HepG2 (cell line): ENCODE measurements around the gene THRB. TPM values are rescaled to one million over a fixed set of nuclear protein-coding genes. Genes with fewer than 3 reads are reported as not detected.

ENCODE experiments used
- ATAC-seq: fragments of 200-7000 bp; cut with Tn5 transposase; 3 replicates; pipeline ENCODE4 v1.9.1; 2020; ENCODE audit warnings: mild to moderate bottlenecking, moderate library complexity
- BruUV-seq: library from RNA; stranded (reverse); fragments of 400-500 nt; replicated peaks from 2 replicates; lab custom pipeline; 2021; lab: Mats Ljungman, UMichigan
- CTCF ChIA-PET: fragments of 300-600 bp; formaldehyde crosslinking; extraction: SDS; loops from one replicate; lab custom pipeline; 2021; ENCODE audit warnings: low total read pairs, inconsistent platforms, low intra/inter-chr PET ratio; lab: Yijun Ruan, JAX
- POLR2A ChIA-PET: fragments of 350-600 bp; sonication (Branson Sonifier 250); formaldehyde crosslinking; loops from one replicate; lab custom pipeline; 2020; ENCODE audit warnings: antibody characterized with exemption, inconsistent platforms; lab: Yijun Ruan, JAX
- DNase-seq: peaks from one replicate; pipeline ENCODE4 v3.0.0-alpha.2; 2015; ENCODE audit warnings: low spot score
- FAIRE-seq: peaks from 3 replicates; lab custom pipeline; 2011; peaks lifted over from hg19 to GRCh38; lab: Jason Lieb, UNC
- H2AFZ ChIP-seq: one replicate; pipeline ENCODE4 v1.6.1; 2011; ENCODE audit warnings: low read length, inconsistent platforms
- H3K27ac ChIP-seq: fragments of 300-600 bp; 3 replicates; pipeline ENCODE4 v1.8.0; 2011; ENCODE audit warnings: mixed run types, mild to moderate bottlenecking, mixed read lengths, low read length, inconsistent platforms; ENCODE audit not compliant: insufficient read depth; ENCODE audit errors: extremely low read length
- H3K27me3 ChIP-seq, 2 experiments: fragments of 200-600 bp in 1 of 2; 2 replicates in 1 of 2; 3 replicates in 1 of 2; pipeline versions ENCODE4 v1.6.0 to v1.8.0; 2011; ENCODE audit warnings: low read length in 2 of 2, mild to moderate bottlenecking in 2 of 2, moderate library complexity in 2 of 2, inconsistent platforms in 1 of 2; ENCODE audit not compliant: insufficient read depth in 2 of 2, control insufficient read depth in 1 of 2
- H3K36me3 ChIP-seq, 2 experiments: fragments of 200-600 bp in 1 of 2; replicated peaks in 1 of 2; 2 replicates in 1 of 2; 3 replicates in 1 of 2; pipeline versions ENCODE4 v1.5.1 to v1.8.0; 2011; ENCODE audit warnings: low read length in 2 of 2, inconsistent platforms in 1 of 2; ENCODE audit not compliant: insufficient read depth in 2 of 2, control insufficient read depth in 1 of 2
- H3K4me1 ChIP-seq: 2 replicates; pipeline ENCODE4 v1.5.1; 2012; ENCODE audit warnings: low read length, inconsistent platforms; ENCODE audit not compliant: insufficient read depth
- H3K4me2 ChIP-seq: 2 replicates; pipeline ENCODE4 v1.6.0; 2011; ENCODE audit warnings: low read depth, low read length, inconsistent platforms
- H3K4me3 ChIP-seq, 3 experiments: fragments of 200-600 bp in 1 of 3; sonication (generic), shearing (Covaris generic) in 1 of 3; replicated peaks in 1 of 3; 2 replicates each; pipeline ENCODE4 v1.5.1; 2011 to 2016; ENCODE audit warnings: low read length in 3 of 3, inconsistent platforms in 2 of 3, low read depth in 2 of 3, mild to moderate bottlenecking in 2 of 3, control low read depth in 1 of 3, mixed read lengths in 1 of 3; ENCODE audit not compliant: insufficient read depth in 1 of 3
- H3K79me2 ChIP-seq: one replicate; pipeline ENCODE4 v1.6.1; 2011; ENCODE audit warnings: low read length, inconsistent platforms; ENCODE audit not compliant: insufficient read depth
- H3K9ac ChIP-seq: 2 replicates; pipeline ENCODE4 v1.6.0; 2011; ENCODE audit warnings: mild to moderate bottlenecking, low read depth, low read length, inconsistent platforms; ENCODE audit not compliant: insufficient read depth
- H3K9me3 ChIP-seq: 2 replicates; pipeline ENCODE4 v1.5.1; 2012; ENCODE audit warnings: mild to moderate bottlenecking, low read length
- H4K20me1 ChIP-seq: 2 replicates; pipeline ENCODE4 v1.6.0; 2011; ENCODE audit warnings: inconsistent platforms, mild to moderate bottlenecking, low read length, moderate library complexity; ENCODE audit not compliant: insufficient read depth
- CBX5 ChIP-seq: sonication (generic); formaldehyde crosslinking; IDR thresholded peaks from 2 replicates; pipeline ENCODE4 v1.4.0; 2020; ENCODE audit warnings: missing genetic modification reagents, borderline replicate concordance
- GTF3A ChIP-seq: sonication (generic); formaldehyde crosslinking; conservative IDR thresholded peaks from 2 replicates; pipeline ENCODE4 v1.4.0; 2020; ENCODE audit warnings: mild to moderate bottlenecking, missing genetic modification reagents
- HDAC6 ChIP-seq: fragments of 200-600 bp; sonication (generic); IDR thresholded peaks from 2 replicates; pipeline ENCODE4 v1.7.0; 2017; ENCODE audit warnings: mild to moderate bottlenecking, antibody characterized with exemption, low read length, low read depth
- KAT8 ChIP-seq: IDR thresholded peaks from 2 replicates; pipeline ENCODE4 v1.6.1; 2016; ENCODE audit warnings: missing genetic modification reagents, missing compliant biosample characterization
- KDM2A ChIP-seq: sonication (generic); formaldehyde crosslinking; IDR thresholded peaks from 2 replicates; pipeline ENCODE4 v1.4.0; 2020; ENCODE audit warnings: low read depth, missing genetic modification reagents, borderline replicate concordance
- KMT2A ChIP-seq: sonication (generic); formaldehyde crosslinking; IDR thresholded peaks from 2 replicates; pipeline ENCODE4 v1.4.0; 2020; ENCODE audit warnings: missing genetic modification reagents
- MYC ChIP-seq: sonication (generic); formaldehyde crosslinking; IDR thresholded peaks from 2 replicates; pipeline ENCODE4 v1.9.0; 2021; ENCODE audit warnings: missing genetic modification reagents, borderline replicate concordance
- NFATC3 ChIP-seq: sonication (generic); formaldehyde crosslinking; IDR thresholded peaks from 2 replicates; pipeline ENCODE4 v1.5.1; 2020; ENCODE audit warnings: mild to moderate bottlenecking, missing genetic modification reagents
- SP140L ChIP-seq: sonication (generic); formaldehyde crosslinking; IDR thresholded peaks from 2 replicates; pipeline ENCODE4 v1.4.0; 2020; ENCODE audit warnings: missing genetic modification reagents, borderline replicate concordance
- TEAD3 ChIP-seq: optimal IDR thresholded peaks from 2 replicates; pipeline ENCODE3; 2016; ENCODE audit warnings: borderline replicate concordance
- ZBTB38 ChIP-seq: sonication (generic); formaldehyde crosslinking; IDR thresholded peaks from 2 replicates; pipeline ENCODE4 v1.5.1; 2020; ENCODE audit warnings: mild to moderate bottlenecking, missing genetic modification reagents
- ZFP1 ChIP-seq: IDR thresholded peaks from 2 replicates; pipeline ENCODE4 v1.6.1; 2016
- ZNF234 ChIP-seq: sonication (generic); formaldehyde crosslinking; conservative IDR thresholded peaks from 2 replicates; pipeline ENCODE4 v1.5.1; 2020; ENCODE audit warnings: mild to moderate bottlenecking, missing genetic modification reagents
- ZNF512 ChIP-seq: sonication (generic); formaldehyde crosslinking; IDR thresholded peaks from 2 replicates; pipeline ENCODE4 v1.4.0; 2020; ENCODE audit warnings: mild to moderate bottlenecking, missing genetic modification reagents
- ZNF687 ChIP-seq: sonication (generic); formaldehyde crosslinking; IDR thresholded peaks from 2 replicates; pipeline ENCODE4 v1.5.1; 2020; ENCODE audit warnings: mild to moderate bottlenecking, missing genetic modification reagents, moderate library complexity
- WGBS: methylation state at CpG from one replicate; pipeline ENCODE4 v1.1.6; 2017; ENCODE audit warnings: low lambda C conversion rate; 5-methylcytosine and 5-hydroxymethylcytosine counted together
- in situ Hi-C: cut with HindIII; loops from 2 replicates; pipeline ENCODE4 v1.10.0; 2017; ENCODE audit warnings: low pct_unique_long_range_greater_than_20kb; ENCODE audit not compliant: extremely low pct_ligation_motif_present
- intact Hi-C: fragments of 100-400 bp; cut with micrococcal nuclease; formaldehyde crosslinking; loops from one replicate; pipeline ENCODE4 v1.10.0; 2022; ENCODE audit not compliant: unreplicated experiment
- polyA plus RNA-seq, 8 experiments: library from polyadenylated mRNA; depleted of rRNA in 3 of 8; stranded (reverse) in 7 of 8; unstranded in 1 of 8; fragments of >200 nt; fragmentation: Illumina TruSeq in 4 of 8; extraction: Trizol in 4 of 8; gene quantifications; 2 replicates each; pipeline versions ENCODE4 v1.2.1 to v1.2.3, GENCODE V29; 2011 to 2016; ENCODE audit warnings: low read depth in 4 of 8, missing spikeins in 1 of 8, mixed read lengths in 1 of 8; ENCODE audit not compliant: insufficient read depth in 1 of 8
- total RNA-seq, 5 experiments: library from RNA; depleted of rRNA; stranded (reverse); fragments of >200 nt; fragmentation: Illumina TruSeq; extraction: Trizol; gene quantifications; 2 replicates each; pipeline ENCODE4 v1.2.3, GENCODE V29; 2016; ENCODE audit warnings: low read depth in 1 of 5

THRB gene
- total and polyA plus RNA-seq, 2 of the 13 experiments (the other 11 are each of a cell fraction or from before 2014, with no cell fraction given): 4.7 to 22.7 TPM

GRCh38 chr3:24496529-24497482 is 2.2 kb upstream of the THRB start (continued):
- TF ChIP-seq KDM2A (peak; percentile 66; the same call in 1 of the 2 replicates), TEAD3 (CRISPR knock-in tag) (peak; percentile 88), KMT2A (CRISPR knock-in tag) (0 out of 2 replicates have a peak, but pooled peaks have one; percentile 43), KAT8 (CRISPR knock-in tag) (peak; percentile 62; the same call in 1 of the 2 replicates)
- TF ChIP-seq, all 625 proteins: peak for 72

GRCh38 chr3:24495326-24495994 is 810 bp upstream of the THRB start:
- Histone ChIP-seq H3K27ac (peak overlapping the region; percentile 93), H3K79me2 (peaks cover 34% of the 10 kb centered on the region), H2AFZ (no peak overlapping the region), H3K4me1 (peaks cover 34% of the 10 kb centered on the region), H3K9ac (peak overlapping the region; percentile 86), H3K27me3 (no peaks in the 10 kb centered on the region; a peak in 1 of 5 replicates), H3K4me2 (peak overlapping the region; percentile 94), H4K20me1 (no peaks in the 10 kb centered on the region), H3K9me3 (no peaks in the 10 kb centered on the region), H3K36me3 (no peaks in the 10 kb centered on the region), H3K4me3 (peak overlapping the region; percentile 83 to 96 (median 92))
- intact Hi-C loops (loop anchor here (2.0 to 5.0 kb wide), 2 partner anchors 137 to 428 kb away; no protein-coding TSS in a partner anchor), in situ Hi-C loops (loop anchor here (5.0 to 10.0 kb wide), 2 partner anchors 131 to 228 kb away; no protein-coding TSS in a partner anchor)
- WGBS: 2% methylated on average over 25 of the region's 63 CpGs
- POLR2A ChIA-PET: interaction anchor here (0.8 to 3.7 kb wide), 16 partner anchors 10 to 579 kb away, joined by 3 to 86 read pairs (median 6); partner anchors contain the start of genes NKIRAS1 and RPL15
- peak; percentile 76 for ATAC-seq
- no TSS peak for BruUV-seq
- CTCF ChIA-PET: interaction anchor here (0.8 to 3.9 kb wide), 2 partner anchors 230 to 497 kb away, joined by 3 to 35 read pairs; no protein-coding TSS in a partner anchor
- FAIRE-seq: no peak
- DNase-seq: peak; percentile 56
- TF ChIP-seq MYC (CRISPR knock-in tag): peak; percentile 60; the same call in 1 of the 2 replicates
- no peak for TF ChIP-seq ZBTB38
- 0 out of 2 replicates have a peak, but pooled peaks have one; percentile 47 for TF ChIP-seq ZNF234 (CRISPR knock-in tag)
- 0 out of 2 replicates have a peak, but pooled peaks have one; percentile 43 for TF ChIP-seq ZNF512 (CRISPR knock-in tag)
- TF ChIP-seq SP140L (CRISPR knock-in tag): peak; percentile 67; the same call in 1 of the 2 replicates
- no peak for TF ChIP-seq ZFP1
- peak; percentile 45; the same call in 1 of the 2 replicates for TF ChIP-seq CBX5 (CRISPR knock-in tag)
- peak; percentile 82 for TF ChIP-seq ZNF687
- no peak for TF ChIP-seq GTF3A
- no peak for TF ChIP-seq NFATC3 (CRISPR knock-in tag)
- TF ChIP-seq HDAC6: no peak
